AG09309 (cell line): ENCODE data around the gene MFSD6L.
"Not testable (repeated sequence)": the region's sequence is repeated elsewhere in the genome, so short reads cannot be mapped to it uniquely, and the experiment has no call there.

Experiments
- DNase-seq: peaks from one replicate; pipeline ENCODE4 v3.0.0-alpha.2; 2010; ENCODE audit warnings: low read depth
- H3K4me3 ChIP-seq: 2 replicates; pipeline ENCODE4 v1.5.1; 2011; ENCODE audit warnings: mild to moderate bottlenecking, low read depth, low read length, moderate library complexity; ENCODE audit not compliant: control insufficient read depth
- TF ChIP-seq, protein P1 (sequence below): IDR thresholded peaks from 2 replicates; pipeline ENCODE4 v1.5.1; 2011; ENCODE audit warnings: mild to moderate bottlenecking, low read depth, low read length, inconsistent platforms; ENCODE audit not compliant: insufficient read depth, control insufficient read depth; ENCODE audit errors: missing control alignments

The MFSD6L gene

DNA sequence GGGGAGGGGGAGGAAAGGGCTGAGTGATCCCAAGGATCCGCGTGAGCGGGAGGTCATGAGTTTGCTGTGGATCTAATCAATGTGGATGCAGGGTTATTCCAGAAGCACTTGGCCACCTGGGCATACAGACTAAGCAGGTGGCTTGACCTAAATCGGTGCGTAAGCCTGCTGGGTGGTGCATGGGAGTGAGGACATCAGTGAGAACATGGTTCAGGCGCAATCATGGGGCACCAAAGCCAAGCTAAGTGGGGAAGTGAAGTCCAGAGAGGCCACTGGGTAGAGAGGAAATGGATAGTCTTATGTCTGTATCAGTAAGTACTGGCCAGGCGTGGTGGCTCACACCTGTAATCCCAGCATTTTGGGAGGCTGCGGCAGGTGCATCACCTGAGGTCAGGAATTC lies 18.9 kb upstream of the MFSD6L start:
- TF ChIP-seq, protein P1, sequence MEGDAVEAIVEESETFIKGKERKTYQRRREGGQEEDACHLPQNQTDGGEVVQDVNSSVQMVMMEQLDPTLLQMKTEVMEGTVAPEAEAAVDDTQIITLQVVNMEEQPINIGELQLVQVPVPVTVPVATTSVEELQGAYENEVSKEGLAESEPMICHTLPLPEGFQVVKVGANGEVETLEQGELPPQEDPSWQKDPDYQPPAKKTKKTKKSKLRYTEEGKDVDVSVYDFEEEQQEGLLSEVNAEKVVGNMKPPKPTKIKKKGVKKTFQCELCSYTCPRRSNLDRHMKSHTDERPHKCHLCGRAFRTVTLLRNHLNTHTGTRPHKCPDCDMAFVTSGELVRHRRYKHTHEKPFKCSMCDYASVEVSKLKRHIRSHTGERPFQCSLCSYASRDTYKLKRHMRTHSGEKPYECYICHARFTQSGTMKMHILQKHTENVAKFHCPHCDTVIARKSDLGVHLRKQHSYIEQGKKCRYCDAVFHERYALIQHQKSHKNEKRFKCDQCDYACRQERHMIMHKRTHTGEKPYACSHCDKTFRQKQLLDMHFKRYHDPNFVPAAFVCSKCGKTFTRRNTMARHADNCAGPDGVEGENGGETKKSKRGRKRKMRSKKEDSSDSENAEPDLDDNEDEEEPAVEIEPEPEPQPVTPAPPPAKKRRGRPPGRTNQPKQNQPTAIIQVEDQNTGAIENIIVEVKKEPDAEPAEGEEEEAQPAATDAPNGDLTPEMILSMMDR = no peak
- DNase-seq = no peak
- H3K4me3 ChIP-seq = no peak overlapping the region

DNA sequence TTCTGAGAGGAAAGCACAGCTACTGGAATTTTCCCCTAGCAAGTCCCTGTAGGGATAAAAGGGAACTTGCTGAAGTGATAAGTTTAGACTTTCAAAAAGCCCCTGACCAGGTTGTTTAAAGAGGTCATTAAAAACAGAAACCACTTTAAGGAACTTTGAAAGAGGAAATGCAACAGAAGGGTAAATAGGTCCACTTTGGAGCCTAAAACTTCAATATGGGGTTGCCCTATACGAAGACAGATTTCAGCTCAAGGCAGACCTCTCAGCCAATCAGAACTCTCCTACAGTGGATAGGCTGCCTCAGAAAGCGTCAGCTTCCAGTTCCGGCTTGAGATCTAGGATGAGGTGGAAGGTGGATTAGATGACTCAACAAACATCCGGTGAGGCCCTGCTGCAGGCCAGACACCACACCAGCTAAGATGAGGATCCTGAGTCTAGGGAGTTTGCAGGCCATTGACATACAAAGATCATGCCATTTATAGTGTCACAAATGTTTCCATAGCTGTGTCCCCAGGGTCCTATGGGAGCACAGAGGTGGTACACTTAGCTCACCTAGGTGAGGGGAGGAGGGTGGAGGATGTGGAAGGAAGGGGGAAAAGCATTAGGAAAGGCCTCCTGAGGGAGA lies 7.9 kb upstream of the MFSD6L start:
- DNase-seq = no peak

DNA sequence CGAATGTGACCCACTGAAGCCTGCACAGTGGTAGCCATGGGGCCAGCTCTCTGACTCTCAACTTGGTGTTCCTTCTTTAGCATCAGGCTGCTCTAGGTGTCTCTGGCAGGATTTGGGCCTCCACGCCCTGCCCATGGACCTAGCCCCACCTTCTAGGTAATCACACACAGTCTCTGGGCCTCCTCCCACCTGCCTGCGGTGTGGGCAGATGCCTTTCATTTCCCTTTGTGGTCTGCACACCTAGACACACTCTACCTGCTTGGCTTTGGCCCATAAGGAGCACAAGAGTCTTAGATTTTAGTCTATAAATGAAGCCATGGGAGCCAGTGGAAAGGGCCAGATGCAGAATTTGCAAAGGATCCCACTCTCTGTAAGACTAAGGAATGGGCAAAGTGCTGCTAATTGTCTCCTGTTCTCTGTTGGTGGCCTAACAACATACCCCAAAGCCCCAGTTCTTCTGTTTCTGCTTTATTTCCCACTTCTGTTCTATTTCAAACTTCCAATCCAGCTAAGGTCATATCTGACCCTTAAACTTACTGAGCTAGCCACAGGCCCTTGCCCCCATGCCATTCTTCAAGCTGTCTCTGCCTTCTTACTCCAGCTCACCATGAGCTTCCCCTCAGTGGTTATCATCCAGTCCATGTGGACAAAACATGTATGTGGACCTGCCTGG lies 7.2 kb upstream of the MFSD6L start:
- TF ChIP-seq, protein P1 = no peak
- DNase-seq = no peak
- H3K4me3 ChIP-seq = no peak overlapping the region

More for the DNA sequence above, 7.9 kb upstream of the MFSD6L start:
- TF ChIP-seq, protein P1 = no peak
- H3K4me3 ChIP-seq = no peak overlapping the region

DNA sequence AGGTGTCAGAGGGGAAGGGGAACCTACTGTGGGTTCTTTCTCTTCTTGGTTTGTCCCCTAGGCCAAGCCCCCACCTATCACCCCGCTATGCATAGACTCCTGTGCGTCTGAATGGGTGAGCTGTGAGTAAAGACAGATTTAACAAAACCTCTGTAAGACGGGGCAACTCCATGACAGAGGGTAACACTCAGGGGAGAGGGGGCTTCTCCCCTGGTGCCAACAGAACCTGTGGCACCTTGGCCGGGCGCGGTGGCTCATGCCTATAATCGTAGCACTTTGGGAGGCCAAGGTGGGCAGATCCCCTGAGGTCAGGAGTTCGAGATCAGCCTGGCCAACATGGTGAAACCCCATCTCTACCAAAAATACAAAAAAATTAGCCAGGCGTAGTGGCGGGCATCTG lies 6.2 kb upstream of the MFSD6L start:
- DNase-seq, H3K4me3 ChIP-seq: not testable (repeated sequence)

DNA sequence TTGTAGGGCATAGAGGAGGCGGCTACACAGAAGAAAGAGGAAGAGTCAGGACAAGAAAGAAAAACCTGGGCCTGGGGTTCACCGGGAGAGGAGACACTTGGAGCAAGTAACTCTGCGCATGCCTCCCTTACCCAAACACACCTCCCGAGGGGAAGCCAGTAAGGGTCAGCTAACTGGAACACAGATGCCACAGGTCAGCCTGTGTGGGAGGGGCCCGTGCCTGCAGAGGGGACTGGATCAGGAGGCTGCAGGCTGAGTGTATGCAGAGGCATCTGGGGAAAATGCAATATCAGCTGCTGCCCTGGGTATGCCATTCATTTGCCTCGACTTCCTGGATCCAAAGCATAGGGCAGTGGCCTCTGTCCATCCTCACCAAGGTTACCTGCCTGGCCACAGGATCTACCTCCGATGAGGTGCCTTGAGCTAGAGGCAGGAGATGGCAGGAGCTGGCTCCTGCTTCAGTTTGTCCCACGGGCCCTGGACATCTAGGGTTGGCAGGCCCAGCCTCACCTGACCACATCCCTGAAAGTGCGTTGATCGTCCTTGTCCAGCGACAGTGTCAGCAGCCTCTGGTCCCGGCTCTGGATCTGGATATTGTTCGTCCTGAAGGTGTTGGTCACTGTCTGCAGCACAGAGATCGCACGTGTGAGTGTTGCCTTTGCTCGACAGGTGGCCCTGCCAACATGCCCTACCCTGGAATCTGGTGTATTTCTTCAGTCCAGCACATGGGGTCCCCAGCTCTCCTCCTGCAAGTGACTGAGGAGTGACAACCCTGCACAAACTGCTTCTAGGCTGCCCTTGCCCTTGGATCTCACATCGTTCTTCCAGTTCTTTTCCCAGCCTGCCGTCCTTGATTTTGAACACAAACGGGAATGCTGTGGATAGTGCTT lies 4.6 kb upstream of the MFSD6L start:
- H3K4me3 ChIP-seq = no peak overlapping the region
- TF ChIP-seq, protein P1 = no peak
- DNase-seq = no peak

DNA sequence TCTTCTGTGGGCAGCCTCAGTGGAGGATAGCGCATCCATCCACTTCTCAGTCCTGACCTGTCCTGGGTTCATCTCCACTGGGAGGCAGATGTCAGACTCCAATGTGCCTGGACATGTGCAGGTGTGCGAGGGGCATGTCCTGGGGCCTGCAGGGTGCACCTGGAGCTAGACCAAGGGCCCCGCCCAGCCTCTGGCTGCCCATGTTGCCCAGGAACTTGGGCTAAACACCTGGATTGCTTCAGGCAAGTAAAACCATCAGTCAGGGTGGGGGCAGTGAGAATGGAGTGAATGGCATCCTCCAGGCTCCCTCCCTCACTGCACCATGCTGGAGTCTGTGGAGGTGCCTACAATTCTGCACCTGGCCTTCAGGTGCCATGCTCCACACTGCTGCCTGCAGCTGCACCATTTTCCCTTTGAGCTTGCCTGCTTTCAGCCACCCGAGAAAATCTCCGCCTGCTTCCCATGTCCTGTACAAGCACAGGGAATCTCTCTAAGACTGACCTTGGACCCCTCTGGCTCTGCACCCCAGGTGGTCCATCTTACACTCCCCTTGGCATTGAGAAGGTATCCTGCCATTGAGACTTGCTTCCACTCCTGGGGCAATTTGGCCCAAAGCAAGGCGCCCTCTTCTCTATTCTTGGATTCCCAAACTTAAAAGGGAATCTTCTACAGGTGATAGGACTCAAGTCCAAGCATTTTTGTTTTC lies 2.1 kb upstream of the MFSD6L start:
- TF ChIP-seq, protein P1 = no peak
- DNase-seq = no peak
- no peak overlapping the region for H3K4me3 ChIP-seq
